ENCODE measurements around the gene ESR1. TPM values are rescaled to one million over a fixed set of nuclear protein-coding genes. Genes with fewer than 3 reads are reported as not detected.
"Not testable (repeated sequence)": the region's sequence is repeated elsewhere in the genome, so short reads cannot be mapped to it uniquely, and the experiment has no call there.

The ESR1 gene
- total RNA-seq, 1 experiment from 2014 or later: 0.07 TPM

- no peak for DNase-seq (ENCODE audit: low read depth)
Observed at GRCh38 chr6:152130441-152130840, 323.0 kb downstream of the ESR1 start.

GRCh38 chr6:152135755-152136448 lies 328.4 kb downstream of the ESR1 start:
- DNase-seq (ENCODE audit: low read depth): no peak

- DNase-seq (ENCODE audit: low read depth): peak; percentile 43
Observed at GRCh38 chr6:152136449-152136825, 329.0 kb downstream of the ESR1 start.

GRCh38 chr6:152138344-152138743 lies 330.9 kb downstream of the ESR1 start:
- DNase-seq (ENCODE audit: low read depth): not testable (repeated sequence)

GRCh38 chr6:152142105-152142504 lies 334.6 kb downstream of the ESR1 start:
- DNase-seq (ENCODE audit: low read depth): no peak

GRCh38 chr6:152143359-152143758 lies 335.9 kb downstream of the ESR1 start:
- DNase-seq (ENCODE audit: low read depth): no peak

- peak; percentile 76 for DNase-seq (ENCODE audit: low read depth)
Observed at GRCh38 chr6:152146385-152146784, 338.9 kb downstream of the ESR1 start.

GRCh38 chr6:152147269-152147668 lies 339.8 kb downstream of the ESR1 start:
- DNase-seq (ENCODE audit: low read depth): no peak

GRCh38 chr6:152148412-152148811 lies 340.9 kb downstream of the ESR1 start:
- no peak for DNase-seq (ENCODE audit: low read depth)

GRCh38 chr6:152150196-152150595 lies 342.7 kb downstream of the ESR1 start:
- DNase-seq (ENCODE audit: low read depth): no peak

GRCh38 chr6:152151920-152152319 lies 344.4 kb downstream of the ESR1 start:
- no peak for DNase-seq (ENCODE audit: low read depth)

GRCh38 chr6:152154559-152155356 lies 347.3 kb downstream of the ESR1 start:
- DNase-seq (ENCODE audit: low read depth): no peak

GRCh38 chr6:152155792-152156191 lies 348.3 kb downstream of the ESR1 start:
- DNase-seq (ENCODE audit: low read depth): no peak

- DNase-seq (ENCODE audit: low read depth): no peak
Observed at GRCh38 chr6:152160346-152160745, 352.9 kb downstream of the ESR1 start.

GRCh38 chr6:152161501-152161900 lies 354.0 kb downstream of the ESR1 start:
- peak; percentile 37 for DNase-seq (ENCODE audit: low read depth)

- DNase-seq (ENCODE audit: low read depth): no peak
Observed at GRCh38 chr6:152164957-152165356, 357.5 kb downstream of the ESR1 start.

GRCh38 chr6:152166497-152166896 lies 359.0 kb downstream of the ESR1 start:
- no peak for DNase-seq (ENCODE audit: low read depth)

GRCh38 chr6:152166897-152167296 lies 359.4 kb downstream of the ESR1 start:
- no peak for DNase-seq (ENCODE audit: low read depth)

GRCh38 chr6:152167641-152168603 lies 360.4 kb downstream of the ESR1 start:
- no peak for DNase-seq (ENCODE audit: low read depth)

- no peak for DNase-seq (ENCODE audit: low read depth)
Observed at GRCh38 chr6:152170313-152170701, 362.8 kb downstream of the ESR1 start.

GRCh38 chr6:152170702-152171667 lies 363.5 kb downstream of the ESR1 start:
- no peak for DNase-seq (ENCODE audit: low read depth)
